ENCODE data around the gene UNC5C. TPM values are rescaled to one million over a fixed set of nuclear protein-coding genes. Genes with fewer than 3 reads are reported as not detected.

UNC5C gene
- total RNA-seq, 1 donor from 2014 or later = not detected

DNA sequence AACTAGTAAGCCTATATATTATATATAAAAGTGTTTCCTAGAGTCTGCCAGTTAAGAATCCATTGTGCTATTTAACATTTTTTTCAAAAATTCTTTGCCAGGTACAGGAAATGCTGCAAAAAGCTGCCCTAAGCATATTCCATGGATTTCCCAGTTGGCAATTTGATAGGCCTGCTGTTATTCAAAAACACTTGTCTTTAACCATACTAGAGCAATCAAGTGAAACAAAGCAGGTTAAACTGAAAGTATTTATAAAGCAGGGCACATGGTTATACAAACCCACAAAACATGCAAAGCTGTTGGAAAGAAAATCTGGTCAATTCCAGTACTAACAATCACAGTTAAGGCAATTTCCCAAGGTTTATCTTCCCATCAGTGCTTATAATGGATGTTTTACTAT, 159.9 kb downstream of the UNC5C start:
- TF ChIP-seq, protein P1, sequence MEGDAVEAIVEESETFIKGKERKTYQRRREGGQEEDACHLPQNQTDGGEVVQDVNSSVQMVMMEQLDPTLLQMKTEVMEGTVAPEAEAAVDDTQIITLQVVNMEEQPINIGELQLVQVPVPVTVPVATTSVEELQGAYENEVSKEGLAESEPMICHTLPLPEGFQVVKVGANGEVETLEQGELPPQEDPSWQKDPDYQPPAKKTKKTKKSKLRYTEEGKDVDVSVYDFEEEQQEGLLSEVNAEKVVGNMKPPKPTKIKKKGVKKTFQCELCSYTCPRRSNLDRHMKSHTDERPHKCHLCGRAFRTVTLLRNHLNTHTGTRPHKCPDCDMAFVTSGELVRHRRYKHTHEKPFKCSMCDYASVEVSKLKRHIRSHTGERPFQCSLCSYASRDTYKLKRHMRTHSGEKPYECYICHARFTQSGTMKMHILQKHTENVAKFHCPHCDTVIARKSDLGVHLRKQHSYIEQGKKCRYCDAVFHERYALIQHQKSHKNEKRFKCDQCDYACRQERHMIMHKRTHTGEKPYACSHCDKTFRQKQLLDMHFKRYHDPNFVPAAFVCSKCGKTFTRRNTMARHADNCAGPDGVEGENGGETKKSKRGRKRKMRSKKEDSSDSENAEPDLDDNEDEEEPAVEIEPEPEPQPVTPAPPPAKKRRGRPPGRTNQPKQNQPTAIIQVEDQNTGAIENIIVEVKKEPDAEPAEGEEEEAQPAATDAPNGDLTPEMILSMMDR (IDR thresholded peaks at IDR 0.05; ENCODE audit: insufficient read depth, low read length, severe bottlenecking) = no peak
- DNase-seq (ENCODE audit: low read depth) (no peak), FAIRE-seq (no peak)
- H3K4me3 ChIP-seq (ENCODE audit: low read depth, low read length) = no peak overlapping the region
- H3K36me3 ChIP-seq (ENCODE audit: control insufficient read depth, insufficient read depth, low read length) = no peaks in the 10 kb centered on the region
- H3K27me3 ChIP-seq (ENCODE audit: control insufficient read depth, insufficient read depth, low read length) = no peaks in the 10 kb centered on the region

DNA sequence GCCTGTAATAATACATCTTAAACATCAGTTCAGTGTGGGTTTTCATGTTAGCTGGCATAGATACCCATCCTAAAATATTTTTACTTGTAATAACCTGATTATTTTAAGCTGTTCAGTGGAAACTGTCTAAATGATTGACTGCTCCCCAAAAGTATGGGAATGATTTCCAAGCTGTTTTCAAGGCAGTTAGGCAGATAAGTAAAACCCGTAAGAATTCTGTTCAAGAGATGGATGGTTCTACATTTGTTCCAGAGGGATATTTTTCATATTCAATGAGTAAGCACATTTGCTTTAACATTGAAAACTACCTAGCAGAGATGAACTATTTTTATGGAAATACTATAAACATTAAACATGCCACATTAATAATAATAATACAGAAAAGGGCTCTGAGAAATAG, 161.1 kb downstream of the UNC5C start:
- Histone ChIP-seq H3K27me3 (ENCODE audit: control insufficient read depth, insufficient read depth, low read length) (no peaks in the 10 kb centered on the region), H3K36me3 (ENCODE audit: control insufficient read depth, insufficient read depth, low read length) (no peaks in the 10 kb centered on the region), H3K4me3 (ENCODE audit: low read depth, low read length) (no peak overlapping the region)
- DNase-seq (ENCODE audit: low read depth) (no peak), FAIRE-seq (no peak)
- TF ChIP-seq, protein P1 (IDR thresholded peaks at IDR 0.05; ENCODE audit: insufficient read depth, low read length, severe bottlenecking) = no peak

DNA sequence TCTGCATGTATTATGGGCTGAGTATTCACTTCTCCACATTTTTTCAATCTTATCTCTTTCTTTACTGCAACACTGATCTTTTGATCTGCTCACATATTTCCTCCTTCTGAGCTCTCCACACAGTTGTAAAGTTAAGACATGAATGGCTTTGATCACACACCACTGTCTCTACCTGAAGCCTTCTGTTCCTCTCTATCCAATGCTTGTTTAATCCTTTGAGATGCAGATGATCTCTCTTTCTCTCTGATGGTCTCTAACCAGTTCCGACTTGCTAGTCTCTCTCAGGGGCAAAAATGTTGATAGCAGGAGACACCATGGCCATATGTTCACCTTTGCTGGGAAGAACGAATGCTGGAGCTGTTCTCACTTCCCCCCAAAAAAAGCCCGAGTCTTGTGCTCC, 162.4 kb downstream of the UNC5C start:
- no peaks in the 10 kb centered on the region for H3K36me3 ChIP-seq (ENCODE audit: control insufficient read depth, insufficient read depth, low read length)
- FAIRE-seq = no peak
- TF ChIP-seq, protein P1 (IDR thresholded peaks at IDR 0.05; ENCODE audit: insufficient read depth, low read length, severe bottlenecking) = no peak
- DNase-seq (ENCODE audit: low read depth) = no peak
- H3K4me3 ChIP-seq (ENCODE audit: low read depth, low read length) = no peak overlapping the region
- no peaks in the 10 kb centered on the region for H3K27me3 ChIP-seq (ENCODE audit: control insufficient read depth, insufficient read depth, low read length)

DNA sequence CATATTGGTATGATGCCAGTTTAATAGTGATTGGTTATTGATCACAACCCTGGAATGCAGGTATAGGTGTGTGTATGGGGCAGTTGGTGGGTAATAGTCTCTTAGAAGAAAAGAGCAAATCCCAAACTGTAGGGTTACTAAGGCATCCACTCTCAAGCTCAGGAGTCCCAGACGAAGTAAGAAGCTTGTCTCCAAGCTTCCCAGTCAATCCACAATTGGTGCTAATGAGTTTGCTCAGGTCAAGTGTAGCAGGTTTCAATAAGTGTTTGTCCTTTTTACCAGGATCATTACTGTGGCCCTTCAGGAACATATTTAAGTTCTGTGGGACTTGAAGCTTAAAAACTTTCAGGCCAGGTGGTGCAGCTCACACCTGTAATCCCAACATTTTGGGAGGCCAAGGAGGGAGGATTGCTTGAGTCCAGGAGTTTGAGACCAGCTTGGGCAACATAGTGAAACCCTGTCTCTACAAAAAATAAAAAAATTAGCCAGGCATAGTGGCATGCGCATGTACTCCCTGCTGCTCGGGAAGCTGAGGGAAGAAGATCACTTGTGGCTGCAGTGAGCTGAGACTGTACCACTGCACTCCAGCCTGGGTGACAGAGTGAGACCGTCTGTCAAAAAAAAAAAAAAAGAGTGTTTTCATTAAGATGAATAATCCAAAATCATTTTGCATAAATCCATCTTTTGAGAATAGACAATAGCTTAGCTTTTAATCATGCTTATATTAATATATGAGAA, 166.8 kb downstream of the UNC5C start:
- DNase-seq (ENCODE audit: low read depth) (no peak), FAIRE-seq (no peak)
- Histone ChIP-seq H3K36me3 (ENCODE audit: control insufficient read depth, insufficient read depth, low read length) (no peaks in the 10 kb centered on the region), H3K27me3 (ENCODE audit: control insufficient read depth, insufficient read depth, low read length) (no peaks in the 10 kb centered on the region), H3K4me3 (ENCODE audit: low read depth, low read length) (no peak overlapping the region)
- TF ChIP-seq, protein P1 (IDR thresholded peaks at IDR 0.05; ENCODE audit: insufficient read depth, low read length, severe bottlenecking) = no peak

DNA sequence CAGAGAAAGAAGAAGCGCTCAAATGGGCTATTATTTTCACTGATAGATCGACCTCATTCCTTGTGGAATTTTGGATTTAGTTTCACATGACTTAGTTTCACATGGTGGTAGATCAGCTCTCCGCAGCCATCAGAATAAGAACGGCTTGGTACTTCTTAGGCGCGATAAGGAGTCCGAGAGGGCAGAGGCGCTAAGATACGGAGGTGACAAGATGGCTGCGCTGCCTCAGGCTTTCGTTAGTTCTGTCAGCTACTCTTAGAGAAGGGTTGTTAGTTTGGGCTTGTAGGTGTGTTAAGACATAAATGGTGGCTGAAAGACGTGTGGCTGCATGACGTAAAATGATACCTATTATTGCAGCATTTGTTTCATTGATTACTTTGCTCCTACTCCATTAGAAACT, 169.1 kb downstream of the UNC5C start:
- Histone ChIP-seq H3K27me3 (ENCODE audit: control insufficient read depth, insufficient read depth, low read length) (no peaks in the 10 kb centered on the region), H3K4me3 (ENCODE audit: low read depth, low read length) (no peak overlapping the region), H3K36me3 (ENCODE audit: control insufficient read depth, insufficient read depth, low read length) (no peaks in the 10 kb centered on the region)
- TF ChIP-seq, protein P1 (IDR thresholded peaks at IDR 0.05; ENCODE audit: insufficient read depth, low read length, severe bottlenecking) = no peak
- no peak for FAIRE-seq
- DNase-seq (ENCODE audit: low read depth) = no peak

Data from bronchial epithelial cell (primary cell).